Mesothelial cell of epicardium (in vitro differentiated cells): ENCODE measurements around the gene BRPF3. TPM values are rescaled to one million over a fixed set of nuclear protein-coding genes. Genes with fewer than 3 reads are reported as not detected.
A peak's percentile ranks its signal among the peaks of the same experiment; 100 is the strongest.

Experiments
- DNase-seq, 2 experiments: peaks; one replicate each; pipeline ENCODE4 v3.0.0; 2021; ENCODE audit warnings: low spot score in 2 of 2; ENCODE audit not compliant: unreplicated experiment in 2 of 2
- H3K27ac Mint-ChIP-seq: 2 replicates; pipeline ENCODE4 v1.8.0; 2021; ENCODE audit warnings: mixed read lengths
- H3K27me3 Mint-ChIP-seq: 2 replicates; pipeline ENCODE4 v1.8.0; 2021; ENCODE audit warnings: low read depth, mixed read lengths
- H3K36me3 Mint-ChIP-seq: 2 replicates; pipeline ENCODE4 v1.8.0; 2021; ENCODE audit warnings: mixed read lengths
- H3K4me1 Mint-ChIP-seq: 2 replicates; pipeline ENCODE4 v1.8.0; 2021; ENCODE audit warnings: mixed read lengths
- H3K4me3 Mint-ChIP-seq: 2 replicates; pipeline ENCODE4 v1.8.0; 2021; ENCODE audit warnings: mild to moderate bottlenecking, moderate library complexity, mixed read lengths
- H3K9me3 Mint-ChIP-seq: 2 replicates; pipeline ENCODE4 v1.8.0; 2021; ENCODE audit warnings: mixed read lengths
- total RNA-seq: library from RNA; stranded (reverse); gene quantifications from 3 replicates; pipeline ENCODE4 v1.2.1, GENCODE V29; 2021
- TF ChIP-seq, protein P1 (sequence below): fragments of 200-600 bp; sonication (generic); IDR thresholded peaks from one replicate; pipeline ENCODE4 v1.5.0; 2021; ENCODE audit warnings: antibody characterized with exemption; ENCODE audit not compliant: unreplicated experiment

Gene BRPF3
- 54.1 to 58.6 TPM (median 57.3 TPM) in 3 replicates for total RNA-seq

DNA sequence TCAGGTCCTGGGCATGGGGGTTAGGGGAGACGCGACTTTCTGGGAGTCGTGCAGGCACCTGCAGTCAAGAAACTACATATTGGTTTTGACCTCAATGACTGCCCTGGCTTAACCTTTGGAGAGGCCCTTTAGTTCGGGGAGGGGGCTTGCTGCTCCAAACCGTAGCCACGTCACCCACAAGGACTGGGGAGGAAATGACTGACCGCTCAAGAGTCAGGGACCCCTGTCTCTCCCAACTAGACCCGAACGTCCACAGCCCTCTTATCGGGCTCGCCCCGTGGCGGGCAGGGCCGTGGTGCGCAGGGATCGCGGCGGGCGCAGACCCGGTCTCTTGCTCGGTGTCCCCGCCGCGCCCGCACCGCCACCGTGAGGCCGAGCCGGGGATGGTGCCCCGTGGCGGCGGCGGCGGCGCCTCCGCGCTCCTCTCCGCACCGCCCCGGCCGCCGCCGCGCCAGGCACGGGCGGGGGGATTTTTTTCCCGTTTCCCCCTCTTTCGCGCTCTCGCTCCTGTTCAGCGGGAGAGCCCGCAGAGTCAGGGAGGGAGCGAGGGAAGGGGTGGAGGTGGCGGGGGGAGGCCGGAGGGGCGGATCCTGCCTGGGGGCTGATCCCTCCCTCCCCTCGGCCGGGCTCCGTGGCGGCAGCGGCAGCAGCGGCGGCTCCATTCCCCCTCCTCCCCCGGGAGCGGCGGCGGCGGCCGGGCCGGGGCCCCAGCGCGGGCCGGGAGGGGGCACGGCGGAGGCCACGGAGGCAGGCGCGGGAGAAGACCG lies at the start of gene BRPF3:
Gene BRPF3, plus strand, starts transcription at position 632 of the 767 bp plus-strand sequence. CDS start 3,579 bp downstream, outside the sequence.
- Mint-ChIP-seq H3K4me1 (peaks cover 13% of the 10 kb centered on the region), H3K27me3 (no peaks in the 10 kb centered on the region), H3K27ac (peak within 1 kb of the TSS; percentile 98), H3K9me3 (peaks cover 3% of the 10 kb centered on the region), H3K4me3 (peak within 1 kb of the TSS; percentile 87), H3K36me3 (peaks cover 16% of the 10 kb centered on the region)
- DNase-seq = peak; percentile 75 to 84
- TF ChIP-seq, protein P1, sequence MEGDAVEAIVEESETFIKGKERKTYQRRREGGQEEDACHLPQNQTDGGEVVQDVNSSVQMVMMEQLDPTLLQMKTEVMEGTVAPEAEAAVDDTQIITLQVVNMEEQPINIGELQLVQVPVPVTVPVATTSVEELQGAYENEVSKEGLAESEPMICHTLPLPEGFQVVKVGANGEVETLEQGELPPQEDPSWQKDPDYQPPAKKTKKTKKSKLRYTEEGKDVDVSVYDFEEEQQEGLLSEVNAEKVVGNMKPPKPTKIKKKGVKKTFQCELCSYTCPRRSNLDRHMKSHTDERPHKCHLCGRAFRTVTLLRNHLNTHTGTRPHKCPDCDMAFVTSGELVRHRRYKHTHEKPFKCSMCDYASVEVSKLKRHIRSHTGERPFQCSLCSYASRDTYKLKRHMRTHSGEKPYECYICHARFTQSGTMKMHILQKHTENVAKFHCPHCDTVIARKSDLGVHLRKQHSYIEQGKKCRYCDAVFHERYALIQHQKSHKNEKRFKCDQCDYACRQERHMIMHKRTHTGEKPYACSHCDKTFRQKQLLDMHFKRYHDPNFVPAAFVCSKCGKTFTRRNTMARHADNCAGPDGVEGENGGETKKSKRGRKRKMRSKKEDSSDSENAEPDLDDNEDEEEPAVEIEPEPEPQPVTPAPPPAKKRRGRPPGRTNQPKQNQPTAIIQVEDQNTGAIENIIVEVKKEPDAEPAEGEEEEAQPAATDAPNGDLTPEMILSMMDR = no peak

DNA sequence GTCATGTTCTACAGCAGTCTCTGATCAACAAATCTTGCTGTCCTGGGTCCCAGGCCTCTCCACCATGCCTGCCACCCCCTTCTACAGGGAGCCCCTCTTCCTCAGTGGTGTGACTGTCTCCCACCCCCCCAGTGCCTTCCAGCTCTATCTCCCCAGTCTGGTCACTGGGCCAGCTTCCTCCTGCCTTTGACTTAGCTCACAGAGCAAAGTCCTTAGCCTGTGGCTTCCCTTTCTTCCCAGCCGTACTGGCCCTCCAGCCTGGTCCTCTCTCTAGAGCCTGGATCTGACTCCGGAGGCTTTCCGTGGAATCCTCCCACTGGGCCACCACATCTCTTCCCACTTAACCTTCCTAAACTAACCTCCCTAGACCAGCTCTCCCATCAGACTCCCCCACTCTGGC lies 49.2 kb upstream of the BRPF3 start:
- DNase-seq = no peak
- peaks cover 16% of the 10 kb centered on the region for H3K9me3 Mint-ChIP-seq
- TF ChIP-seq, protein P1 = no peak
- H3K27me3 Mint-ChIP-seq = no peaks in the 10 kb centered on the region
- no peaks in the 10 kb centered on the region for H3K36me3 Mint-ChIP-seq
- H3K4me3 Mint-ChIP-seq = no peak overlapping the region
- H3K27ac Mint-ChIP-seq = no peak overlapping the region
- peaks cover 3% of the 10 kb centered on the region for H3K4me1 Mint-ChIP-seq

GRCh38 chr6:36149476-36149875 lies 47.1 kb upstream of the BRPF3 start:
- TF ChIP-seq, protein P1 = no peak
- Mint-ChIP-seq H3K4me1 (peaks cover 4% of the 10 kb centered on the region), H3K27ac (no peak overlapping the region), H3K4me3 (no peak overlapping the region), H3K36me3 (peaks cover 10% of the 10 kb centered on the region), H3K27me3 (no peaks in the 10 kb centered on the region), H3K9me3 (peaks cover 27% of the 10 kb centered on the region)
- DNase-seq = no peak

DNA sequence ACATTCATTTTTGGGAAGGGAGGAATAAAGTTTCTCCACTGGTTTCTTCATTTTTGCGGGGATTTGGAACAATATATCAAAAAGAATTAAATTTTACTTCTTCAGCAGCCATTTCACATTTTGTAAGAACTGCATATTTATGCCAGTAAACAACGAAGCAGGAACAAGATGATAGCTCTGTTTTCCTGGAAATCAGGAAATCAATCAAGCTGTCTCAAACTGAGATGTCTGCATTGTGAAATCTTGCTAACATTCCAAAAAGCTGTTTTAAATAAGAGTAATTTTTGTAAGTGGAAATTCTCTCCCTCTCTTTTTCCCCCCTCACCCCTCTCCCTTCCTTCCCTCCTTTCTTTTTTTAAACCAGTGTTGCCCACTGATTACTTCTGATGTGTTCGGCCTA lies 46.3 kb upstream of the BRPF3 start:
- H3K27me3 Mint-ChIP-seq = no peaks in the 10 kb centered on the region

DNA sequence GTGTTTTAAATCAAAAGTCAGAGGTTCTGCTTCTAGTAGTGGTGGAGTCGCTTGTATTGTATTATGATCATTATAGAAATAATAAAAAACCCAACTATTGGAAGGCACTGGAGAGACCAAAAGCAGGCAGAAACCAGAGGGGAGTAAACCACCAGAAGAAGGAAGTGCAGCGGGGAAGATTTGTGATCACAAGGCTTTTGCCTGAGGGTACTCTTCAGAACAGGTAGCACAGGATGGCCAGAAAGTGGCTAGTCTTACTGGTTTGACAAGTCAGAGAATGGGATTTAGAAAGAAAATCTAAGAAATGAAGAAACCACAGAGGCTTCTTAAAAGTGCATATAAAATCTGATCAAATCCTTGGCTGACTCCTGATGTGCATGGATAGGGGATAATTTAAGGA lies 42.3 kb upstream of the BRPF3 start:
- Mint-ChIP-seq H3K27ac (peak overlapping the region; percentile 5), H3K4me3 (no peak overlapping the region), H3K9me3 (peaks cover 33% of the 10 kb centered on the region), H3K27me3 (no peaks in the 10 kb centered on the region), H3K36me3 (peaks cover 19% of the 10 kb centered on the region), H3K4me1 (peaks cover 5% of the 10 kb centered on the region)
- TF ChIP-seq, protein P1 = no peak
- DNase-seq = no peak

More for the DNA sequence above, 46.3 kb upstream of the BRPF3 start:
- Mint-ChIP-seq H3K9me3 (peaks cover 34% of the 10 kb centered on the region), H3K36me3 (peaks cover 15% of the 10 kb centered on the region), H3K4me1 (peaks cover 5% of the 10 kb centered on the region), H3K27ac (no peak overlapping the region), H3K4me3 (no peak overlapping the region)
- TF ChIP-seq, protein P1 = no peak
- no peak for DNase-seq
